Measurements from ENCODE around the gene RNF144B. TPM values are rescaled to one million over a fixed set of nuclear protein-coding genes. Genes with fewer than 3 reads are reported as not detected.
"Not testable (repeated sequence)": the region's sequence is repeated elsewhere in the genome, so short reads cannot be mapped to it uniquely, and the experiment has no call there.

Gene RNF144B
- total RNA-seq, 1 donor from 2014 or later: 0.32 TPM

GRCh38 chr6:18371010-18371409 lies 16.1 kb upstream of the RNF144B start:
- intact Hi-C loops (cut with micrococcal nuclease): no loop called here

- intact Hi-C loops (cut with micrococcal nuclease): no loop called here
Observed at GRCh38 chr6:18371656-18372055, 15.5 kb upstream of the RNF144B start.

- intact Hi-C loops (cut with micrococcal nuclease): no loop called here
Observed at GRCh38 chr6:18380158-18380836, 6.9 kb upstream of the RNF144B start.

- intact Hi-C loops (cut with micrococcal nuclease): no loop called here
Observed at GRCh38 chr6:18380851-18381250, 6.3 kb upstream of the RNF144B start.

- intact Hi-C loops (cut with micrococcal nuclease): no loop called here
Observed at GRCh38 chr6:18383441-18383840, 3.7 kb upstream of the RNF144B start.

GRCh38 chr6:18384621-18385020 lies 2.5 kb upstream of the RNF144B start:
- intact Hi-C loops (cut with micrococcal nuclease): no loop called here

- intact Hi-C loops (cut with micrococcal nuclease): no loop called here
Observed at GRCh38 chr6:18386298-18386976, 713 bp upstream of the RNF144B start.

GRCh38 chr6:18388271-18388670 lies 1.1 kb downstream of the RNF144B start:
- intact Hi-C loops (cut with micrococcal nuclease): no loop called here

- intact Hi-C loops (cut with micrococcal nuclease): no loop called here
Observed at GRCh38 chr6:18388942-18389341, 1.8 kb downstream of the RNF144B start.

GRCh38 chr6:18389479-18389878 lies 2.3 kb downstream of the RNF144B start:
- intact Hi-C loops (cut with micrococcal nuclease): no loop called here

GRCh38 chr6:18390476-18390875 lies 3.3 kb downstream of the RNF144B start:
- intact Hi-C loops (cut with micrococcal nuclease): no loop called here

- intact Hi-C loops (cut with micrococcal nuclease): no loop called here
Observed at GRCh38 chr6:18391023-18391422, 3.9 kb downstream of the RNF144B start.

- intact Hi-C loops (cut with micrococcal nuclease): no loop called here
Observed at GRCh38 chr6:18392346-18392877, 5.3 kb downstream of the RNF144B start.

GRCh38 chr6:18393698-18394097 lies 6.5 kb downstream of the RNF144B start:
- intact Hi-C loops (cut with micrococcal nuclease): no loop called here

- intact Hi-C loops (cut with micrococcal nuclease): no loop called here
Observed at GRCh38 chr6:18395177-18395855, 8.2 kb downstream of the RNF144B start.

- intact Hi-C loops (cut with micrococcal nuclease): no loop called here
Observed at GRCh38 chr6:18395856-18396197, 8.7 kb downstream of the RNF144B start.

- intact Hi-C loops (cut with micrococcal nuclease): no loop called here
Observed at GRCh38 chr6:18397701-18398100, 10.6 kb downstream of the RNF144B start.

- intact Hi-C loops (cut with micrococcal nuclease): not testable (repeated sequence)
Observed at GRCh38 chr6:18398225-18398624, 11.1 kb downstream of the RNF144B start.

- intact Hi-C loops (cut with micrococcal nuclease): no loop called here
Observed at GRCh38 chr6:18400831-18401446, 13.8 kb downstream of the RNF144B start.

GRCh38 chr6:18404965-18405364 lies 17.8 kb downstream of the RNF144B start:
- intact Hi-C loops (cut with micrococcal nuclease): not testable (repeated sequence)

- intact Hi-C loops (cut with micrococcal nuclease): no loop called here
Observed at GRCh38 chr6:18405477-18406293, 18.5 kb downstream of the RNF144B start.

All from T-helper 1 cell treated with Interleukin-12 subunit alpha and Interleukin-12 subunit beta and Interleukin-4 antibody, amounts not matched to agents 30 ng/mL and 1 ng/mL, for 36 hours (primary cell).